ENCODE data around the gene SNAPC2.

DNA sequence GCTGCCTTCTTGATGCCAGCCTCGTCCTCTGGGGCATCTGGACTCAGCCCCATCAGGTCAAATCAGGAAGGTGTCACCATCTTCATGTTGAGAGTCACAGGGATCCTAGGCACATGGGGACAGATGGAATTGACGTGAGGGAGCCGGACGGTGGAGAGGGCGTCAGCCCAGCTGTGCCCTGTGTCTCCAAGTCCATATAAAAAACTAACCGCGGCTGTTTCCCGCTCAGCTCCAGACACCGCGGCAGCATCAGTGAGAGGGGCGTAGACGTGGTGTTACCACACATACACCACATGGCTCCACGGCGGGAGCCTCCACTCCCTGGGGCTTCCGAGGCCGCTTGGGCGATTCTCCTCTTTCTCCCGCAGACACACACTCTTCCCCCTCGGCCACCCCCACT is 40.3 kb upstream of the SNAPC2 start:
- TF ChIP-seq, protein P1, sequence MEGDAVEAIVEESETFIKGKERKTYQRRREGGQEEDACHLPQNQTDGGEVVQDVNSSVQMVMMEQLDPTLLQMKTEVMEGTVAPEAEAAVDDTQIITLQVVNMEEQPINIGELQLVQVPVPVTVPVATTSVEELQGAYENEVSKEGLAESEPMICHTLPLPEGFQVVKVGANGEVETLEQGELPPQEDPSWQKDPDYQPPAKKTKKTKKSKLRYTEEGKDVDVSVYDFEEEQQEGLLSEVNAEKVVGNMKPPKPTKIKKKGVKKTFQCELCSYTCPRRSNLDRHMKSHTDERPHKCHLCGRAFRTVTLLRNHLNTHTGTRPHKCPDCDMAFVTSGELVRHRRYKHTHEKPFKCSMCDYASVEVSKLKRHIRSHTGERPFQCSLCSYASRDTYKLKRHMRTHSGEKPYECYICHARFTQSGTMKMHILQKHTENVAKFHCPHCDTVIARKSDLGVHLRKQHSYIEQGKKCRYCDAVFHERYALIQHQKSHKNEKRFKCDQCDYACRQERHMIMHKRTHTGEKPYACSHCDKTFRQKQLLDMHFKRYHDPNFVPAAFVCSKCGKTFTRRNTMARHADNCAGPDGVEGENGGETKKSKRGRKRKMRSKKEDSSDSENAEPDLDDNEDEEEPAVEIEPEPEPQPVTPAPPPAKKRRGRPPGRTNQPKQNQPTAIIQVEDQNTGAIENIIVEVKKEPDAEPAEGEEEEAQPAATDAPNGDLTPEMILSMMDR (conservative IDR thresholded peaks at IDR 0.05 in 1 of 2, IDR thresholded peaks at IDR 0.05 in 1 of 2; ENCODE audit: extremely low read depth in 1 of 2, insufficient read depth in 1 of 2, low read depth in 1 of 2, low read length in 2 of 2), result no peak
- no peak for TF ChIP-seq EZH2 (IDR thresholded peaks at IDR 0.05; ENCODE audit: borderline replicate concordance, low read length)
